COLO668 (cell line): ENCODE results near the gene TMIE.
"Not testable (repeated sequence)": the region's sequence is repeated elsewhere in the genome, so short reads cannot be mapped to it uniquely, and the experiment has no call there.

Experiments
- DNase-seq: peaks from one replicate; lab custom pipeline; 2025; ENCODE audit not compliant: unreplicated experiment; lab: John Stamatoyannopoulos, UW

TMIE gene

GRCh38 chr3:46682974-46683373 lies 18.2 kb upstream of the TMIE start:
- DNase-seq: no peak

- DNase-seq: no peak
These were observed 16.3 kb upstream of the TMIE start for GRCh38 chr3:46684891-46685290.

- DNase-seq: no peak
These were observed 15.7 kb upstream of the TMIE start for GRCh38 chr3:46685446-46685845.

GRCh38 chr3:46690798-46691197 lies 10.4 kb upstream of the TMIE start:
- no peak for DNase-seq

GRCh38 chr3:46692566-46692990 lies 8.6 kb upstream of the TMIE start:
- DNase-seq: peak; percentile 47

- peak; percentile 25 for DNase-seq
These were observed 7.9 kb upstream of the TMIE start, which contains the start of gene ALS2CL for GRCh38 chr3:46693038-46693891. TSS of gene ALS2CL (minus strand) at chr3:46693679. CDS start at chr3:46689440, 4,239 bp downstream.

GRCh38 chr3:46693892-46694226 lies 7.3 kb upstream of the TMIE start:
- no peak for DNase-seq

GRCh38 chr3:46694520-46694919 lies 6.7 kb upstream of the TMIE start:
- no peak for DNase-seq

- peak; percentile 3 for DNase-seq
These were observed 5.8 kb upstream of the TMIE start for GRCh38 chr3:46695177-46695961.

GRCh38 chr3:46695962-46696894 lies 5.0 kb upstream of the TMIE start:
- DNase-seq: no peak

- no peak for DNase-seq
These were observed 1.3 kb upstream of the TMIE start for GRCh38 chr3:46699676-46700523.

- DNase-seq: peak; percentile 57
These were observed 420 bp upstream of the TMIE start for GRCh38 chr3:46700772-46701171.

GRCh38 chr3:46702246-46703012 lies 1.2 kb downstream of the TMIE start:
- no peak for DNase-seq

- no peak for DNase-seq
These were observed 1.9 kb downstream of the TMIE start for GRCh38 chr3:46703013-46703520.

GRCh38 chr3:46704346-46704745 lies 3.2 kb downstream of the TMIE start:
- DNase-seq: not testable (repeated sequence)

- DNase-seq: peak; percentile 56
These were observed 3.9 kb downstream of the TMIE start for GRCh38 chr3:46705022-46705530.

GRCh38 chr3:46705751-46706552 lies 4.8 kb downstream of the TMIE start:
- peak; percentile 12 for DNase-seq
